ENCODE measurements around the gene PKHD1.

GRCh38 chr6:51954681-51955080 is 132.7 kb downstream of the PKHD1 start:
- TF ChIP-seq CTCF (IDR thresholded peaks at IDR 0.05) (no peak), POLR2A (IDR thresholded peaks at IDR 0.05) (no peak)

Data from heart left ventricle (tissue), 13 donors.